Activated CD4-positive, alpha-beta T cell treated with anti-CD3 and anti-CD28 coated beads, Interleukin-2, Interleukin-6, amounts not matched to agents 100 ng/mL and 50 ng/mL, durations not matched to agents 16 hours and 8 hours (primary cell): Measurements from ENCODE around the gene NPAS1.
"Not testable (repeated sequence)": the region's sequence is repeated elsewhere in the genome, so short reads cannot be mapped to it uniquely, and the experiment has no call there.

Source experiments
- DNase-seq: peaks from one replicate; pipeline ENCODE4 v3.0.0-alpha.2; 2020

Gene NPAS1

DNA sequence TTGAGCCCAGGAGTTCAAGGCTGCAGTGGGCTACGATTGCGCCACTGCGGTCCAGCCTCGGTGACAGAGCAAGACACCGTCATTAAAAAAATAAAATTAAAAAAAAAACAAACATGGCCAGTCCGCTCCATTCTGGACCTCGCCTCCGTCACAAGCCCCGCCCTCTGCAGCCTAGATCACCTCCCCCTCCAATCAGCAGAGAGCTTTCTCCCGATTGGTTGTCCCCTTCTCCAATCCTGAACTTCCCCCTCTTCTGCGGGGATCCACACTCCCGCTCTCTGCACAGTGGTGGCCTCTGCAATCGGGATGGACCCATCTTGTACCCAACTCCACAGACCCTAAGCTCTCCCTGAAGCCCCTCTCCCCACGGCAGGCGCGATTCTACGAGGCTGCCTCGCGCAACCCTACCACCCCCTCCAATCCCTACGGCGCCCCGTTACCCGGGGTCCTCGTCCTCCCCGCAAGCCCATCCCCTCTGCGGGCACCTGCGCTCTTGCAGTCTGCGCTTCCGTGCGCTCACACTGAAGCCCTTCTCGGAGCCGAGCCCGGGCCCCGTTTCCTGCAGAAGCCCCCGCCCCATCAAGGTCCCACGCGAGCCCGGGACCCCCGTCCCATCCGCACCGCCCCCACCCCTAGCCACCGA lies 28.2 kb downstream of the NPAS1 start:
- DNase-seq = peak; percentile 91

DNA sequence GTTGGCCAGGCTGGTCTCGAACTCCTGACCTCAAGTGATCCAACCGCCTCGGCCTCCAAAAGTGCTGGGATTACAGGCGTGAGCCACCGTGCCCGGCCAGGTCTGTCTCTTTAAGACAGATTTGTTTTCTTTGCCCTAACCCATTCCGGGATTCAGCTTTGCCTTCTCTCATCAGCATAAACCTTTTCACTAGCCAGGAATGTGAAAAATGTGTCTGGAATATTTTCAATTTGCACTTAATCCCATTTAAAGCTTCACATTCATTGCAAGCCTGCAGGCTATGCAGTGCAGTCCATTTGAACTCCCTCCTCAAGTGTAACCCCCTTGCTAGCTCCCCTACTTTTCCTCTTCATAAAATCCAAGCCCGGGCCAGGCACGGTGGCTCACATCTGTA lies 29.7 kb downstream of the NPAS1 start:
- DNase-seq = no peak

- not testable (repeated sequence) for DNase-seq
Observed at GRCh38 chr19:47050562-47050961, 30.9 kb downstream of the NPAS1 start.

GRCh38 chr19:47056411-47056810 lies 36.8 kb downstream of the NPAS1 start:
- no peak for DNase-seq

DNA sequence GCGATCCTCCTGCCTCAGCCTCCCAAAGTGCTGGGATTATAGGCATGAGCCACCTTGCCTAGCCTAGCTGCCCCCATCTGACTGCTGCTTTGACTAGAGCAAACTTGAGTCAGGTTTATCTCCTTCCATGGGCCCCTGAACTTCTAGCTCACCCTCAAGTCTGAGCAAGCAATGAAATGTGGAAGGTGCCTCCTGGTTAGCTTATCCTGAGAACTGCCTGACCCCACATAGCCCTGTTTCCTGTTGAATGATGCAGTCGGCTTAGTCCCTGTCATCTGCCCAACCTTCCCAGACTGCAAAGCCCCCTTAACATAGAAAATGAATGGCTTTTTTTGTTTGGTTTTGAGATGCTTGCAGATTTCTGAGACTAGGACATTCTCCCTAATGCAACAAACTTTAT lies 37.7 kb downstream of the NPAS1 start:
- no peak for DNase-seq

DNA sequence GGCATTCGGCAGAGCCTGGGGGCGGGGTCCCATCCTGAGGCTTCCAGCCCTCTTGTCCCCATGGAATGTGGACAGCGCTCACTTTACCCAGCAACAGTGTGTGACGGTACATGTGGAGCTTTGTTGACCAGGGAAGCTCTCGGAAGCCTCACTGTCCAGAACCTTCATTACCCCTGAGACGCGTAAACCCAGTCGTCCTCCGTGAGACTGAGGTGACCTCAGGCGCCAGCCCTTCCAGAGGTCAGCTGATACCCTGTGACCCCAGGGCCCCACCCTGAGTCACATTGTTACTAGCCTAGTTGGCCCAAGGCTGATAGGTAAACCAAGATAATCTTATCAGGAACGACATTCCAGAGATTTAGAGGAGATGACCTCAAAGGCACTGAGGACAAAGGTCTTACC lies 39.0 kb downstream of the NPAS1 start:
- no peak for DNase-seq

- DNase-seq = no peak
Observed at GRCh38 chr19:47063874-47064273, 44.2 kb downstream of the NPAS1 start.

DNA sequence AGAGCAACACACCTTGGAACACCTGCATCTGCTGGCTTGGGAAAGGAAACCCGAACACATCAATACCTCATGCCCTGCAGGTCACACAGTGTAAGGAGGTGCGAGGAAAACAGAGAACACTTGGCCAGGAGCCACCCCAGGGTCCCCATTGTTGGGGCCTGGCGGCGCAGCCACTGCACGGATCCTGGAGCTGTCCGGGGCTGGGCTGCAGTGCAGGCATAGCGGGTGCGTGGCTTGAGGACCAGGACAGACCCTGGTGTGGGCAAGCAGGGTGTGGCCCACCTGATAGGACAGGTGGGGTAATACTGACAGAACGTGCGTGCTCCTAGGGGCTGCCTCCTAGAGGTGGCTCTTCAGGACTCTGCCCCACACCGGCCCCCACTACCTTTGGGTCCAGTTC lies 45.6 kb downstream of the NPAS1 start:
- no peak for DNase-seq

DNA sequence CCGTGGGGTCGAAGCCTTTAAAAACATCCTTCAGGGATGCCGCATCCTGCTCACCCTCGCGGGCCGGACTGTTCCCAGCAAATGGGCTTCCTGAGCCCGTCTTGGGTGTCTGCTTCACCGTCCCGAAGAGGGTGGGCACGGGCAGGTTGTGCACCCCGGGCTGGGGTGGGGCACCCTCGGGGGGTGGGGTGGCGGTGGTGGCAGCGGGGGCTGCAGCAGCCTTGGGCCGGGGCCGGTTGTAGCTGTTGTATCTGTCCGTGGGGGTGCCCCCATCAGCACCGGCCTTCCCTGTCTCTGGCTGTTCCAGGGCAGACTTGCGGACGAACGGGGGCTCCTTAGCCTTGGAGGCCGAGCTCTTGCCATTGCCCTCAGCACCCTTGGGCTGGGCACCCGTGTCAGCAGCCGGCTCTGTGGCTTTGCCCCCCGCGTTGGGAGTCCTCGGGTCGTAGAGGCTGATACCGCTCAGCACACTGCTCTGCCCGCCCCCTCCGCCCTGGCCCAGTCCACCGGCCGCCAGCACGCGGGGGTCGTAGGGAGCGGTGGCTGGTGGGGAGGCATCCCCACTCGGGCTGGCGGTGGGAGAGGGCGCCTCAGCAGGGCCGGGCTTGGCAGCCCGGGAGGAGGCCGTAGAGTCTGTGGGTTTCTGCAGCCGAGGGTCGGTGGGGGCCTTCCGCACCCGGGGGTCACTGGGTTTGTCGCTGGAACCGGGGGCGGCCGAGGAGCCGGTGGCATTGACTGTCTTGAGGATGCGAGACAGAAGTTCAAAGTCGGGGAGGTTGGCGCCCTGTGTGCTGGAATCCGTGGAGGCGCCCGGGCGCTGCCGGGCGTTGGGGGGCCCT lies 47.0 kb downstream of the NPAS1 start:
- DNase-seq = no peak

- DNase-seq = no peak
Observed at GRCh38 chr19:47067215-47067847, 47.7 kb downstream of the NPAS1 start.

GRCh38 chr19:47068246-47068645 lies 48.6 kb downstream of the NPAS1 start:
- no peak for DNase-seq

DNA sequence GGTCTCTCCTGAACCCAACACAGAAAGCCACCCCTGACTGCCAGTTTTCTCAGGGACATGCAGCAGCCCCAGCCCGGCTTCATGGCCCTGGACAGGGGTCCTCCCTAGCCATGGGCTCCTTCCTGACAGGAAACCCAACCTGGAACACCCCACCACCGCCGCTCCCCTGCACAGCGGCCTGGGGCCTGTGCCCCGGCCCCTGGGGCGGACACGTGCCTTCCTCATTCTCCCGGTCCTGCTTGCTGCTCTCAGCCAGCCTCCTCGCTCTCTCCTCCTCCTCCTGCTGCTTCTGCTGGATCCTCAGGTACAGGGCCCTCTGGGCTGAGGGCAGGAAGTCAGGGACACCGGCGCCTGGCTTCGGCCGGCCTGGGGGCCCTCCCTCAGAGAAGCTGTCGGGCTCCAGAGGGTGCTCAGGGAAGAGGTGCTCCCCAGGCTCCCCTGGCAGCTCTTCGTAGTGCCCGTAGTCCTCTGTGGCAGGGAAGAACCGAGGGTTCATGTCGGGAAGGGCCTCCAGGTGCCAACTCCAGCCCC lies 49.3 kb downstream of the NPAS1 start:
- DNase-seq = no peak

GRCh38 chr19:47069795-47070194 lies 50.2 kb downstream of the NPAS1 start:
- no peak for DNase-seq

DNA sequence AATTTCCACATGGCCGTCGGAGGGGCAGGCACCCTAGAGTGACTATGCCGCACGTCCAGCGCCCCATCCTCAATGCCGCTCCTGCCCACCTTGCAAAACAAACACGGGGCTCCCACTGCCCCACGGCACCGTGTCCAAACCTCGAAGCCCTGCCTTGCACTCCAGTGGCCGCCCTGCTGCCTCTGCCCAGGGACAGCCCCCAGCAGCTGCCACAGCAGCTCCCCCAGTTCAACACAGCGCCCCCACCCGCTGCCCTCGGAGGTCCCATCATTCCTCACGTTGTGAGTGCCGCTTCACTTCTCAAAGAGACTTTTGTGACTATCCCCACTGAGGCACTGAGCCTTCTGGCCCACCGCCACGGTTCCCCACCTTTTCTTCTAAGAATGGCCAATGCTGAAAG lies 51.1 kb downstream of the NPAS1 start:
- DNase-seq = no peak

DNA sequence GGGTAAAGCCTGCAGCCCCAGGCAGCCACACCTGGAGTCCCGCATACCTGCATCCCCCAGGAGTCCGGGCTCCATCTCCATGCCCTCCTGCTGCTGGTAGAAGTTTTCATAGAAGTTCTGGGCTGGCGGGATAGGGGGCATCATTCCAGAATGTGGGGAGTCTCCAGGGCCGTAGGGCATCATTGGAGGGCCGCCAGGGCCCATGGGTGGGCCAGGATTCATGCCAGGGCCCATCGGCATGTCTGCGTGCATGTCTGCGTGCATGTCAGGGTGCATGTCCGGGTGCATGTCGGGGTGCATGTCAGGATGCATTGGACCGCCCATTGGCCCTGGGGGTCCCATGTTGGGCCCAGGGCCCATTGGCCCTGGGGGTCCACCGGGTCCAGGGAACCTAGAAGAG lies 52.1 kb downstream of the NPAS1 start:
- DNase-seq = no peak

- no peak for DNase-seq
Observed at GRCh38 chr19:47072323-47072722, 52.7 kb downstream of the NPAS1 start.

- no peak for DNase-seq
Observed at GRCh38 chr19:47073574-47073973, 53.9 kb downstream of the NPAS1 start.

- DNase-seq = no peak
Observed at GRCh38 chr19:47074621-47075020, 55.0 kb downstream of the NPAS1 start.

GRCh38 chr19:47075179-47075810 lies 55.7 kb downstream of the NPAS1 start:
- DNase-seq = no peak

- DNase-seq = no peak
Observed at GRCh38 chr19:47075941-47076340, 56.3 kb downstream of the NPAS1 start.

- DNase-seq = not testable (repeated sequence)
Observed at GRCh38 chr19:47078351-47078750, 58.7 kb downstream of the NPAS1 start.

- DNase-seq = no peak
Observed at GRCh38 chr19:47081095-47081494, 61.5 kb downstream of the NPAS1 start.

DNA sequence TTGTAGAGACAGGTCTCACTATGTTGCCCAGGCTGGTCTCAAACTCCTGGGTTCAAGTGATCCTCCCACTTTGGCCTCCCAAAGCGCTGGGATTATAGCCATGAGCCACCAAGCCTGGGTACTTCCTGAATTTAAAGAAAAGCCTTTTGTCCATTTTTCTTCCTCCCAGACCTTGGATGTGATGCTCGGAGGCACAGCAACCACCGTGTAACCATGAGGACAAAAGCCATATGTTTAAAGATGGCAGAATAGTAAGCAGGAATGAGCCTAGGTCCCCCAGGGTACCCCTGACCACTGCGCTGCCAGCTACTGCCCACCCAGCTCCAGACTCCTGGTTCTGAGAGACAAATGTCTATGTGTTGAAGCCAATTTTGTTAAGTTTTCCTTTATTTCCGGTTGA lies 62.9 kb downstream of the NPAS1 start:
- DNase-seq = no peak
